Fibroblast of lung (primary cell): ENCODE results near the gene LBHD1. TPM values are rescaled to one million over a fixed set of nuclear protein-coding genes. Genes with fewer than 3 reads are reported as not detected.

Source experiments
- DNase-seq, 2 donors: peaks; one replicate each; pipeline versions ENCODE4 v3.0.0 to v3.0.0-alpha.2; 2010; ENCODE audit warnings: low read depth in 2 of 2
- H2AFZ ChIP-seq: 2 replicates; pipeline ENCODE4 v1.5.1; 2012; ENCODE audit warnings: low read length, control low read depth, inconsistent platforms
- H3K27ac ChIP-seq: 2 replicates; pipeline ENCODE4 v1.5.1; 2011; ENCODE audit warnings: low read length, control low read depth; ENCODE audit not compliant: insufficient read depth
- H3K27me3 ChIP-seq: 2 replicates; pipeline ENCODE4 v1.5.1; 2011; ENCODE audit warnings: mild to moderate bottlenecking, low read length; ENCODE audit not compliant: control insufficient read depth, insufficient read depth
- H3K36me3 ChIP-seq: 2 replicates; pipeline ENCODE4 v1.5.1; 2011; ENCODE audit warnings: low read length; ENCODE audit not compliant: control insufficient read depth, insufficient read depth
- H3K4me1 ChIP-seq: 2 replicates; pipeline ENCODE4 v1.5.1; 2011; ENCODE audit warnings: low read length; ENCODE audit not compliant: control insufficient read depth, insufficient read depth; ENCODE audit errors: extremely low read depth
- H3K4me2 ChIP-seq: 2 replicates; pipeline ENCODE4 v1.5.1; 2011; ENCODE audit warnings: low read length, control low read depth; ENCODE audit not compliant: insufficient read depth; ENCODE audit errors: extremely low read depth
- H3K4me3 ChIP-seq, 4 experiments: fragments of 200-600 bp in 1 of 4; sonication (generic) in 1 of 4; replicated peaks in 1 of 4; 2 replicates each; pipeline ENCODE4 v1.5.1; 2011 to 2016; ENCODE audit warnings: low read length in 4 of 4, low read depth in 3 of 4, mild to moderate bottlenecking in 3 of 4, control low read depth in 2 of 4, inconsistent platforms in 1 of 4, mixed read lengths in 1 of 4; ENCODE audit not compliant: insufficient read depth in 1 of 4; ENCODE audit errors: control extremely low read depth in 1 of 4
- H3K79me2 ChIP-seq: 2 replicates; pipeline ENCODE4 v1.5.1; 2012; ENCODE audit warnings: mild to moderate bottlenecking, low read length, inconsistent platforms; ENCODE audit not compliant: control insufficient read depth, insufficient read depth
- H3K9ac ChIP-seq: 2 replicates; pipeline ENCODE4 v1.5.1; 2011; ENCODE audit warnings: mild to moderate bottlenecking, low read length, control low read depth; ENCODE audit not compliant: insufficient read depth
- H3K9me3 ChIP-seq: 2 replicates; pipeline ENCODE4 v1.5.1; 2012; ENCODE audit warnings: low read depth, low read length; ENCODE audit not compliant: control insufficient read depth, insufficient read depth
- H4K20me1 ChIP-seq: 2 replicates; pipeline ENCODE4 v1.5.1; 2011; ENCODE audit warnings: low read length; ENCODE audit not compliant: control insufficient read depth, insufficient read depth; ENCODE audit errors: extremely low read depth
- CTCF ChIP-seq, 2 donors: IDR thresholded peaks in 1 of 2; conservative IDR thresholded peaks in 1 of 2; 1 replicate in 1 of 2; 2 replicates in 1 of 2; pipeline ENCODE4 v1.5.1; 2011 to 2012; ENCODE audit warnings: low read length in 2 of 2, control low read depth in 1 of 2, inconsistent platforms in 1 of 2, low read depth in 1 of 2, mild to moderate bottlenecking in 1 of 2
- EZH2 ChIP-seq: IDR thresholded peaks from 2 replicates; pipeline ENCODE4 v1.5.1; 2012; ENCODE audit warnings: low read length, control low read depth, mild to moderate bottlenecking; ENCODE audit errors: missing control alignments
- polyA plus RNA-seq, 2 donors: library from polyadenylated mRNA; depleted of rRNA in 1 of 2; stranded (reverse) in 1 of 2; unstranded in 1 of 2; fragments of >200 nt; gene quantifications; 2 replicates each; pipeline ENCODE4 v1.2.1, GENCODE V29; 2011 to 2012; ENCODE audit warnings: missing spikeins in 1 of 2
- total RNA-seq: library from RNA; depleted of rRNA; stranded (reverse); fragments of >200 nt; gene quantifications from 2 replicates; pipeline ENCODE4 v1.2.1, GENCODE V29; 2014

Gene LBHD1
- total and polyA plus RNA-seq, 2 donors (not counting 1 experiment from before 2014, with no cell fraction given) = 3.4 to 4.5 TPM

- Histone ChIP-seq H3K36me3 (peaks cover 13% of the 10 kb centered on the region), H3K79me2 (no peaks in the 10 kb centered on the region), H3K9me3 (no peaks in the 10 kb centered on the region), H3K27me3 (no peaks in the 10 kb centered on the region), H3K9ac (no peak within 1 kb of the TSS), H4K20me1 (no peaks in the 10 kb centered on the region), H2AFZ (peak within 1 kb of the TSS; percentile 71), H3K27ac (peak within 1 kb of the TSS; percentile 36), H3K4me3 (peak within 1 kb of the TSS in 3 of 4 experiments; percentile 45 to 72 (median 63)), H3K4me1 (peaks cover 24% of the 10 kb centered on the region), H3K4me2 (peak within 1 kb of the TSS; percentile 95)
- TF ChIP-seq EZH2 = no peak
- TF ChIP-seq CTCF (conservative IDR thresholded peaks at IDR 0.05 in 1 of 2, IDR thresholded peaks at IDR 0.05 in 1 of 2; ENCODE audit: low read depth in 1 of 2, low read length in 2 of 2) = no peak
- peak in 1 of 2 donors; percentile 26 for DNase-seq
Measured at GRCh38 chr11:62707277-62707861, 35.3 kb upstream of the LBHD1 start, which contains the start of the genes BSCL2 and GNG3. TSS of gene BSCL2 (minus strand) at chr11:62707424. CDS start at chr11:62707195, 229 bp downstream. TSS of gene GNG3 (plus strand) at chr11:62707676. CDS start at chr11:62708296, 620 bp downstream.

- H3K27me3 ChIP-seq = no peaks in the 10 kb centered on the region
- H3K4me1 ChIP-seq = peaks cover 24% of the 10 kb centered on the region
- H3K4me3 ChIP-seq = peak overlapping the region in 2 of 4 experiments; percentile 49 to 72
- TF ChIP-seq EZH2 (no peak), CTCF (conservative IDR thresholded peaks at IDR 0.05 in 1 of 2, IDR thresholded peaks at IDR 0.05 in 1 of 2; ENCODE audit: low read depth in 1 of 2, low read length in 2 of 2) (no peak)
- no peaks in the 10 kb centered on the region for H3K79me2 ChIP-seq
- H3K27ac ChIP-seq = no peak overlapping the region
- no peak for DNase-seq
- H3K36me3 ChIP-seq = peaks cover 13% of the 10 kb centered on the region
- H4K20me1 ChIP-seq = no peaks in the 10 kb centered on the region
- H3K9ac ChIP-seq = no peak overlapping the region
- H2AFZ ChIP-seq = no peak overlapping the region
- peak overlapping the region; percentile 79 for H3K4me2 ChIP-seq
- no peaks in the 10 kb centered on the region for H3K9me3 ChIP-seq
Measured at GRCh38 chr11:62706850-62707247, 34.8 kb upstream of the LBHD1 start.

GRCh38 chr11:62705880-62706849 is 34.1 kb upstream of the LBHD1 start:
- no peaks in the 10 kb centered on the region for H3K27me3 ChIP-seq
- no peaks in the 10 kb centered on the region for H3K9me3 ChIP-seq
- H3K4me3 ChIP-seq = peak overlapping the region; percentile 72 to 82 (median 80)
- no peaks in the 10 kb centered on the region for H4K20me1 ChIP-seq
- H2AFZ ChIP-seq = peak overlapping the region; percentile 82
- H3K79me2 ChIP-seq = no peaks in the 10 kb centered on the region
- H3K4me2 ChIP-seq = peak overlapping the region; percentile 98
- peak overlapping the region; percentile 79 for H3K9ac ChIP-seq
- H3K36me3 ChIP-seq = peaks cover 11% of the 10 kb centered on the region
- no peak for TF ChIP-seq EZH2
- no peak for TF ChIP-seq CTCF (conservative IDR thresholded peaks at IDR 0.05 in 1 of 2, IDR thresholded peaks at IDR 0.05 in 1 of 2; ENCODE audit: low read depth in 1 of 2, low read length in 2 of 2)
- peak; percentile 92 to 94 for DNase-seq
- H3K27ac ChIP-seq = peak overlapping the region; percentile 96
- H3K4me1 ChIP-seq = peaks cover 24% of the 10 kb centered on the region
